Activated CD8-positive, alpha-beta memory T cell treated with anti-CD3 and anti-CD28 coated beads for 36 hours (primary cell): ENCODE measurements around the gene CCSER1. TPM values are rescaled to one million over a fixed set of nuclear protein-coding genes. Genes with fewer than 3 reads are reported as not detected.

Experiments
- CTCF ChIA-PET: fragments of 350-600 bp; sonication (Branson Sonifier 250); formaldehyde crosslinking; loops from one replicate; lab custom pipeline; 2021; ENCODE audit warnings: antibody characterized with exemption; lab: Charles Lee
- POLR2A ChIA-PET: fragments of 350-600 bp; sonication (Branson Sonifier 250); formaldehyde crosslinking; loops from one replicate; lab custom pipeline; 2021; ENCODE audit warnings: antibody characterized with exemption; lab: Charles Lee
- total RNA-seq, 2 experiments: library from RNA; stranded (reverse); gene quantifications; one replicate each; pipeline ENCODE4 v1.2.3, GENCODE V29; 2021

Gene CCSER1
- total RNA-seq, 2 experiments from 2014 or later: 0.06 TPM; not detected in 1

DNA sequence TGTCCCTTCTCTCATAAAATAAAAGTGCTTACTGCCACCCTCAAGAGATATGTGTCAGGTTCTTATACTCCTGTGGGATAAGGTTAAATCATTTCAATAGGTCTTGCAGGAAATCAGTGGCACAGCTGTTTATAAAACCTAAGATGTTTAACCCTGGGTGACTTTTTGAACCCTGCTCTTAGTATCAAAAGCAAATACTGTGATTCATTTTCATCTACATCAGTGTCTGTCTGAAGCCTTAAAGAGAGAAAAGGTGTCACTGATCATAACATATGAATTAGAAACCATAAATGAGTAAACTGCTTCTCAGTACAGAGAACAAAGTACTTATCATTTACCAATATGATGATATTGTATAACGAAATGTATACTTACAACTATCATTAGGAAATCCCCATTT, 59.0 kb downstream of the CCSER1 start:
- POLR2A ChIA-PET: no interaction called here
- CTCF ChIA-PET: no interaction called here

DNA sequence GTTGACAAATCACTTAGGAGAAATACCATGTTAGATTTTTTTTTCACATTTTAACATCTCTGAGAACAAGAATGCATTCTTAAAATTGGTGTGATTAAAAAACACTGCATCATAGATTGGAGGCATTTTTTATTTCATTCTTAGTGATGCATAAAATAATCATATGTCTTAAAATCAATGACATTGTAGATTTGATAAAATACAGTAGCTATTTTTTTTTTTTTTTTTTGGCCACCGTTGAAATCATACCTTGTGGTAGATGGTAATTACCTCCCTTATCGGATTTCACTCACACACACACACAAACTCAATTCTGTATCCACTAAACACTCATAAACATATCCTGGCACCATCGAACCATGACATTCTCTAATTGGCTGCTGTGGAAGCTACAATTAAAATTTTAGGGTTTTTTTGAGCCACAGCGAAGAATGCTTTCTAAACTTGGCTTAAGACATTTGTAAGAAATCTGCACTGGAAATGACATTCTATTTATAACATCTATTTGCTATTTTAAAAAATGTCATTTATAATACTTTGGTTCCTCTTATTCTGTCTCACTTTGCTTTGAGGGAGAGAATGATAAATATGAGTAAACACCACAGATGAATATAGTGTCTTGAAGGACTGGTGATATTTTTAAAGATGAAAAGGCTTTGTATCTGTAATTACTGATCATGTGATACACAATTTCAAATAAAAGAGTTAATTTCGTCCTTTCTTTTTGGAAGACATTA, 60.1 kb downstream of the CCSER1 start:
- ChIA-PET POLR2A (no interaction called here), CTCF (interaction anchor here (0.6 kb wide), 1 partner anchor 1521 kb away, joined by 3 read pairs; no protein-coding TSS in a partner anchor)

DNA sequence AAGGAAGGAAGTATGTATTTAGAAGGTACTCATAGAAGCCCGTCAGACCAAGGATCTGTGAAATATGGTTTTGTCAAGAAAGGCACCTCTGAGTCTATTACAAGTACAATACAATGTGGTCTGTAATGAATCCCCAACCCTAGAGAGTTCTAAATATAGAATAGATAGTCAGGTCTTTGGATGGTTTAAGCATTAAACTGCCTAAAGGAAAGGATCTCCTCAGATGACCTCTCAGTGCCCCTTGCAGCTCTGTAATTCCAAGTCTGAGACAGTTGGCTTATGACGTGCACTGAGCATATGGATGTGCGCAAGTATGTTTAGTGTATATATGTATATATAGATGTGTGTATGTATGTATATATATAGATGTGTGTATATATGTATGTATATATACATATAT, 62.0 kb downstream of the CCSER1 start:
- ChIA-PET POLR2A (no interaction called here), CTCF (no interaction called here)

- CTCF ChIA-PET: no interaction called here
Observed at GRCh38 chr4:90189946-90190345, 62.8 kb downstream of the CCSER1 start.

GRCh38 chr4:90190525-90190924, 63.3 kb downstream of the CCSER1 start:
- ChIA-PET CTCF (no interaction called here), POLR2A (no interaction called here)

More at GRCh38 chr4:90189946-90190345, 62.8 kb downstream of the CCSER1 start:
- POLR2A ChIA-PET: no interaction called here

DNA sequence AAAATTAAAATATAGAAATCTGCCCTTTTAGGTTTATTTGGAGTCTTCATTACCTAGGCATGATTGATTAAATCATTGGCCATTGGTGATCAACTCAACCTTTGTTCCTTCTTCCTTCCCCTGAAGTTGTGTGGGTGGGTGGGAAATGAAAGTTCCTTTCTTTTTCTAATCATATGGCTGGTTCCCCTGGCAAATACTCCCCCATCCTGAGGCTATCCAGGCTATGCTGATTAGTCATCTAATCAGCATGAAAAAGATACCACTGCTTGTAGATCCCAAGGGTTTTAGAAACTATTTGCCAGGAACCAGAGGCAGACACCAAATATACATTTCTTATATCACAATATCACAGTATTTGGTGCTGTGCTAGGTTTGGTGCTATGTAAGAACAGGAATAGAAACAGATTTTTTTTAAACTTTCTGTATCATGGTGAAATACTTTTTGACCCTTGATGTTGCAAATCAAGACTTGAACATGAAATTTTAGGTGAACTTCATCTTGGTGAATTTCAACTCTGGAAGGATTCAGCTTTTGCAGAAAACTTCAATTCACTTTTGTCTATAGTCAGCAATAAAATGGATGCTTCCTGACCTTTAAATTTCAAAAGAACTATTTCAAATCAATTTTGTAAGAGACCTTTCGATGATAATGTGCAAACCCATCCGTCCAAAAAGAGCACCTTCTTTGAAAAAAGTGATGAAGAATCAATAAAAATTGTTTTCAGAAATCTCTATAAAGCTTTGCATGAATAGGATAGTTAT, 71.1 kb downstream of the CCSER1 start:
- ChIA-PET POLR2A (no interaction called here), CTCF (no interaction called here)

DNA sequence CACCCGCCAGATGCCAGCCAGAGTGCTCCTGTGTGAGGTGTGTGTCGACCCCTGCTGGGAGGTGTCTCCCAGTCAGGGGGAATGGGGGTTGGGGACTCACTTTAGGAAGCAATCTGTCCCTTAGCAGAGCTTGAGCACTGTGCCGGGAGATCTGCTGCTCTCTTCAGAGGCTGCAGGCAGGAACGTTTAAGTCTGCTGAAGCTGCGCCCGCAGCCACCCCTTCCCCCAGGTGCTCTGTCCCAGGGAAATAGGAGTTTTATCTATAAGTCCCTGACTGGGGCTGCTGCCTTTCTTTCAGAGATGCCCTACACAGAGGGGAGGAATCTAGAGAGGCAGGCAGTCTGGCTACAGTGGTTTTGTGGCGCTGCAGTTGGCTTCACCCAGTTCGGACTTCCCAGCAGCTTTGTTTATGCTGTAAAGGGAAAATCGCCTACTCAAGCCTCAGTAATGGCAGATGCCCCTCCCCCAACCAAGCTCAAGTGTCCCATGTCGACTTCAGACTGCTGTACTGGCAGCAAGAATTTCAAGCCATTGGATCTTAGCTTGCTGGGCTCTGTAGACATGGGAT, 80.8 kb downstream of the CCSER1 start:
- ChIA-PET POLR2A (no interaction called here), CTCF (no interaction called here)

DNA sequence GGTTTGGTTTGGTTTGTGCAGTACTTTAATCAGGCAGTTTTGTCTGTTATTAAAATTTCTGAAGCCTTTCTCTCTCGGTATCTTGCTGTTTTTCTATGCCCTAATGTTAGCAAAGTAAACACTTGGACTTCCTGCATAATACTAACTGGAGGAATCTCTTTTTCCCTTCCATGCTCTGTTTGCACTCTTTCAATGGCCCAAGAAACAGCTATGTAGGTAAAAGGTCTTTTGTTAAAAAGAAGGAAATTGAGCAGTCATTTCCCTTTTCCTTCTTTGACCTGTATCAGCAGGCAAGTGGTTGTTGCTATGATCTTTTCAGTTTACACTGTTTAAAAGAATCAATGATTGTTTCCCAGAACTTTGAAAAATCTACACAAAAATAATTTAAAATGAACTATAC, 82.7 kb downstream of the CCSER1 start:
- CTCF ChIA-PET: no interaction called here
- POLR2A ChIA-PET: no interaction called here

GRCh38 chr4:90211174-90211573, 84.0 kb downstream of the CCSER1 start:
- POLR2A ChIA-PET: no interaction called here
- CTCF ChIA-PET: no interaction called here

DNA sequence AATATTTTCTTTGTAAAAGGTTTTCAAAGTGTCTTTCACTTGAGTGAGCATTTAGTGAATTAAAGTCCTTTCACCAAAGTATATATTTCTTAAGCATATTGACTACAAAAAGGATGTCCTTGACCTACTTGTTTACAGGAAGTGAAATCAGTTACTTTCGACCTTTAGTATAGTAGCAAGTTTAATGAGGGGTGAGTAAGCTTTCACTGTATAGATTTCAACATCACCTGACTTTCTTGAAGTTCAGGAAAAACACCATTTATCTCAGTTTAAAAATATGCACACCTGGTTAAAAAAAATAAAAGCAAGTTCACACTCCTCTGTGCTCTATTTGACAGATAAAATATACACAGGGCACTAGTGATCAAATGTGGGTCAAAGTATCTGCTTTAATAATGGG, 88.1 kb downstream of the CCSER1 start:
- CTCF ChIA-PET: no interaction called here
- POLR2A ChIA-PET: no interaction called here

- POLR2A ChIA-PET: no interaction called here
- CTCF ChIA-PET: no interaction called here
Observed at GRCh38 chr4:90219822-90220221, 92.6 kb downstream of the CCSER1 start.

DNA sequence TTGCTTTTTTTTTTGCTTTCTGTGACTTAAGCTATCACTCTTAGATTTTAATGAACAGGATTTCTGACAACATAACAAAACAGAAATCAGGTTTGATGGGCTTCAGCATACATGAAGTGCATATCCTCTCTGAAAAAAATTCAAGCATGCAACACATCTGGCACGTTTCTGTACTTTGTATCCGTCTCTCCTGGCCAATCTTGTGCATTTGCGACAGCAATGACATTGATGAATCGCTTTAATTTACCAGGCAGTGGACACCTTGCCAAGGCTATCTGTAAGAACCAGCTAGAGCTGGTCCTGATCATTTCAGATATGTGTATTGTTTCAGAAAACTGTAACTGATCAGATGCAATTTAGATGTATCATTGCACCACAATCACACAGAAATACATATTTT, 93.3 kb downstream of the CCSER1 start:
- ChIA-PET CTCF (no interaction called here), POLR2A (no interaction called here)

GRCh38 chr4:90226734-90227133, 99.5 kb downstream of the CCSER1 start:
- ChIA-PET CTCF (no interaction called here), POLR2A (no interaction called here)

DNA sequence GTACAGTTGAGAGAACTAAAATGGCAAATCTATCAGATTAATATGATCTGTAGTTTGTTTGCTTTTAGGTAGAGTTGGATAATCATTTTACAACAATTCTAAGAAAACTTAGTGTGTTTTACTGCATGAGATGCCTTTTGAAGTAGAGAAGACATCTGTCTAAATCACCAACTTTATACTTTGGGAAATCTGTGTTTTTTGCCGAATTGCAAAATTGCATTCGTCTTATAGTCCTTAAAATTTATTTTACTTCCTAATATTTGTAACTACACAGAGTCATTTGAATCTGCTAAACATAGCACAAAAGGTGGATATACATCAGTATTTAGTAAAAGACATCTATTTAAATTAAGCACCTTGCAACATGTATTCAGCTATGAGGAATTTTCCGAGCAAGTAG, 100.0 kb downstream of the CCSER1 start:
- CTCF ChIA-PET: no interaction called here

GRCh38 chr4:90234916-90235547, 107.8 kb downstream of the CCSER1 start:
- POLR2A ChIA-PET: no interaction called here
- CTCF ChIA-PET: no interaction called here

More for the DNA sequence above, 100.0 kb downstream of the CCSER1 start:
- POLR2A ChIA-PET: no interaction called here

GRCh38 chr4:90237751-90238530, 110.7 kb downstream of the CCSER1 start:
- POLR2A ChIA-PET: no interaction called here
- CTCF ChIA-PET: no interaction called here

DNA sequence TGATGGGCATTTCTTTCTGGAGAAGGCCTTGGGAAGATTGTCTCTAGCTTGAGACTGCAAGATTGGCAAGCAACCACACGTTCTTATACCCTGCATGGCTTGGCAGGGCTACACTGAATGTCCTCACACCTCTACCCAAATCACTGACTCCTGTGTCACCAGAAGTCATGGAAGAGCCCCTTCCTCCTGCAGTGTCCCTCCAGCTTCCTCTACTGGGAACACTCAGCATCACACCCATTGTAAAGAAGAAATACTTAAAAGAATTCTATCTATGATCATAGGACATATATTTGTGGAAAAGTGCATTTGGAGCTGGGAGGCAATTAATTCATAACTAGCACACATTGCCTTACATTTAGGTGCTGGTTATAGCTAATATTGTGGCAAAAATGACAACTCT, 113.1 kb downstream of the CCSER1 start:
- ChIA-PET CTCF (no interaction called here), POLR2A (no interaction called here)

DNA sequence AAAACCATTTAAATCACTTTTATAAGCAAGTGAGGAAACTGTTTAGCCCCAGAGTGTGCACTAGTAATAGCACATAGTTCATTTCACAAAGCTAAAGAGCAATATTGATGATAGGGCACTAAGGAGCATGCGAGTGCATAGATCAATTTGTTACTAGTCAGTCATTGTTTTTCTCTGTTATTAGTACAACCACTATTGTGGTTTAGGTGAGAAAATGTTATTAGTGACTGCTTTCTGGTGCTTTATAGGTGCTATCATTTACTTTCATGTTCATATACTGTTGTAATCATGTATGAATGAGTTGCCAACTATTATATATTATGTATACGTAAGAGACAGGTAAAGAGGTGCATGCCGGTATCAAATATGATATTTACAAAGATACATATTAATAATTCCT, 113.8 kb downstream of the CCSER1 start:
- ChIA-PET CTCF (no interaction called here), POLR2A (no interaction called here)

GRCh38 chr4:90245837-90246236, 118.6 kb downstream of the CCSER1 start:
- POLR2A ChIA-PET: no interaction called here
- CTCF ChIA-PET: no interaction called here

GRCh38 chr4:90246816-90247215, 119.6 kb downstream of the CCSER1 start:
- POLR2A ChIA-PET: no interaction called here
- CTCF ChIA-PET: no interaction called here
